NOMO-1 treated with dmso at 0.1 percent for 144 hours (cell line): ENCODE results near the gene LY86.

Source experiments
- DNase-seq: peaks from one replicate; lab custom pipeline; 2025; ENCODE audit not compliant: unreplicated experiment; lab: John Stamatoyannopoulos, UW

LY86 gene

DNA sequence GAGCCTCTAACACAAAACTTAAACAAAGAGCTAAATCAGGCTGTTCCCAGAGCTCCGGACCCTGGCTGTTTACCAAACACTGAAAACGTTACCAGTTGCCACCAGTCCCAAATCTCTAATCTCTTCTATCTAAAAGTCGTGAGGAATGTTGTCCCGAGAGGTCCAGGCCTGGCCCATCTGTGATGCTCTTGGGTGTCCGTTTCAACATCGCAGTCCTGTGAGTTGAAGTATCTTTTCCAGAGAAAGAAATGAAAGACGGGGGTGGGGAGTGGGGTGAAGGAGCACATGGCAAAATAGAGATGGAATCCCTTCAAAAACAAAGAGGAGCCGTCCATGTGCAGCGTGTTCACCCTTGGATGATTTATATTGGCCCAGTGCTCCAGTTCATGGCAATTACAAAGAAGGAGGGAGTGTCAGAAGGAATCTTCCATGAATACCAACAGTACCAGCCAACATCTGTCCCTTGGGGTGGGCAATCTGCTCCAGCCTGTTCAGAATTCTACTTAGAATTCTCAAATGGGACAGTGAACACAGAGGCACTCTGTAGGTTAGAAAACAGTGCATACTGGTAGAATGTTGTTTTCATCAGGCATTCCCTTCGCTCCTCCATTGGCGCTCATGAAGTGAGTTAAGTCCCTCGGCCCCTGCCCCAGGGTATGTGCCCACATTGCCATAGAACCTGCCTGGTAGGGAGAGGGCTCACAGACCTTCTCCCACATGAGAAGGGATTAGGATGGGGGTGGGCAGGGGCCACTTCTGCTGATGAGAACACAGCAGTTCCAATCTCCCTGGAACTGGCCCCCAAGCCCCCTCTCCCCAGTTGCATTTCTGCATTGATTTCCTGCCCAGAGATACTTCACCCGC, 112.1 kb downstream of the LY86 start:
- no peak for DNase-seq

DNA sequence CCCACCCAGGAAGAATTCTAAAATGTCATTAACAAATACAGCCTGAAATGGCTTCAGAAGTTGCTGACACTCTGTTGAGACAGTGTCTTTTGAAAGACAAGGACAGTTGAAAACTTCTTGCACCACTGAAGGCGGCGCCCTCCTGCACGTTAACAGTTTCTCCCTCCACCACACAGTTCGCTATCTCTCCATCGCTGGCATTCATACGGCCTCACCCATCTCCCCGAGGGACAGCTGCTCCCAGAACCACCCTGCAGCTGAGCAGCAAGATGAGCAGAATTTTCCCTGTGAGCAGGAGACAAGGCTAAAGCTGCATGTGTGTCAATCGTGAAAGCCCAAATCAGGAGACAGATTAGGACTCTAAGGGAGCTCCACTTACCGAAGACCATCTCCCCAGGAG, 113.3 kb downstream of the LY86 start:
- peak; percentile 88 for DNase-seq

DNA sequence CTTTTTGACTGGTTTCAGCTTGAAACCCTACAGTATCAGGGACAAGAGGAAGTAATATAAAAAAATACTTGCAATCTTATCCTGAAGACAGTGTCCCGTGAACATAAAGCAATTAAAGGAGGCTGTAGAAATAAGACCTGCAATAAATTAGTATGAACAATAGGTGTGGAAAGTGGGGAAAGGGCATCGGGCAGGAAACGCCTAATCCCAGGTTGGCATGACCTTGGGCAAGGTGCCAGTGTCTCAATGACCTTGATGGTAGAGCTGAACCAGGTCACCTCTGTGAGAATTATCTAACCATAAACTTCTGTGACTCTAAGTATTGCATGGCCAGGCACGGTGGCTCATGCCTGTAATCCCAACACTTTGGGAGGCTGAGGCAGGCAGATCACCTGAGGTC, 115.2 kb downstream of the LY86 start:
- no peak for DNase-seq
